HG02798 (cell line): ENCODE measurements around the gene GAGE10.
"Not testable (repeated sequence)": the region's sequence is repeated elsewhere in the genome, so short reads cannot be mapped to it uniquely, and the experiment has no call there.

Experiments used
- ATAC-seq: cut with Tn5 transposase; IDR thresholded peaks from one replicate; pipeline ENCODE4 v1.9.1; 2021; ENCODE audit warnings: mild to moderate bottlenecking; ENCODE audit not compliant: unreplicated experiment, poor library complexity

GAGE10 gene

GRCh38 chrX:49273181-49273727 lies 30.2 kb upstream of the GAGE10 start:
- ATAC-seq = no peak

GRCh38 chrX:49276207-49276606 lies 27.2 kb upstream of the GAGE10 start:
- ATAC-seq = no peak

- ATAC-seq = no peak
Observed at GRCh38 chrX:49276671-49277534, 26.5 kb upstream of the GAGE10 start.

- ATAC-seq = no peak
Observed at GRCh38 chrX:49277535-49277830, 26.0 kb upstream of the GAGE10 start.

GRCh38 chrX:49278081-49278480 lies 25.4 kb upstream of the GAGE10 start:
- no peak for ATAC-seq

- ATAC-seq = no peak
Observed at GRCh38 chrX:49282647-49283011, 20.8 kb upstream of the GAGE10 start.

GRCh38 chrX:49284212-49284611 lies 19.2 kb upstream of the GAGE10 start:
- ATAC-seq = no peak

- ATAC-seq = no peak
Observed at GRCh38 chrX:49286136-49286535, 17.3 kb upstream of the GAGE10 start.

- no peak for ATAC-seq
Observed at GRCh38 chrX:49286581-49286980, 16.9 kb upstream of the GAGE10 start.

- ATAC-seq = no peak
Observed at GRCh38 chrX:49287665-49288064, 15.8 kb upstream of the GAGE10 start.

- ATAC-seq = no peak
Observed at GRCh38 chrX:49290215-49290614, 13.2 kb upstream of the GAGE10 start.

- ATAC-seq = peak; percentile 44
Observed at GRCh38 chrX:49291615-49292337, 11.7 kb upstream of the GAGE10 start.

GRCh38 chrX:49292400-49293362 lies 10.8 kb upstream of the GAGE10 start:
- ATAC-seq = no peak

- ATAC-seq = not testable (repeated sequence)
Observed at GRCh38 chrX:49299293-49299692, 4.2 kb upstream of the GAGE10 start.

GRCh38 chrX:49300703-49301102 lies 2.7 kb upstream of the GAGE10 start:
- no peak for ATAC-seq

- ATAC-seq = not testable (repeated sequence)
Observed at GRCh38 chrX:49307775-49308174, 4.3 kb downstream of the GAGE10 start.

- peak; percentile 37 for ATAC-seq
Observed at GRCh38 chrX:49308604-49309269, 5.3 kb downstream of the GAGE10 start.

GRCh38 chrX:49309401-49309981 lies 6.0 kb downstream of the GAGE10 start:
- no peak for ATAC-seq

- no peak for ATAC-seq
Observed at GRCh38 chrX:49310371-49310770, 6.9 kb downstream of the GAGE10 start.

GRCh38 chrX:49312176-49312575 lies 8.7 kb downstream of the GAGE10 start:
- no peak for ATAC-seq
